NCI-H1417 (cell line): ENCODE results near the gene UNC79.
"Not testable (repeated sequence)": the region's sequence is repeated elsewhere in the genome, so short reads cannot be mapped to it uniquely, and the experiment has no call there.

Experiments used
- DNase-seq, 3 experiments: peaks; one replicate each; lab custom pipeline; 2025; lab: John Stamatoyannopoulos, UW

UNC79 gene

GRCh38 chr14:93430315-93431035 lies at the start of gene UNC79:
Gene UNC79, plus strand, starts transcription at chr14:93430939. Its CDS starts 91 bp downstream, at chr14:93431030.
- DNase-seq, result peak; percentile 88 to 94 (median 90)

GRCh38 chr14:93381644-93382043 lies 49.1 kb upstream of the UNC79 start:
- no peak for DNase-seq

GRCh38 chr14:93384256-93384655 lies 46.5 kb upstream of the UNC79 start:
- DNase-seq, result not testable (repeated sequence)

GRCh38 chr14:93395231-93395630 lies 35.5 kb upstream of the UNC79 start:
- DNase-seq, result no peak

- no peak for DNase-seq
These were observed 34.3 kb upstream of the UNC79 start for GRCh38 chr14:93396456-93396855.

- DNase-seq, result no peak
These were observed 32.2 kb upstream of the UNC79 start for GRCh38 chr14:93398491-93398890.

- no peak for DNase-seq
These were observed 27.8 kb upstream of the UNC79 start for GRCh38 chr14:93402951-93403350.

GRCh38 chr14:93410021-93410420 lies 20.7 kb upstream of the UNC79 start:
- DNase-seq, result no peak

- DNase-seq, result no peak
These were observed 19.8 kb upstream of the UNC79 start for GRCh38 chr14:93410893-93411292.

- not testable (repeated sequence) for DNase-seq
These were observed 5.6 kb upstream of the UNC79 start for GRCh38 chr14:93425136-93425535.

- no peak for DNase-seq
These were observed 4.0 kb upstream of the UNC79 start for GRCh38 chr14:93426750-93427149.

- peak; percentile 89 to 94 (median 93) for DNase-seq
These were observed 414 bp downstream of the UNC79 start for GRCh38 chr14:93431036-93431670.

GRCh38 chr14:93454224-93454623 lies 23.5 kb downstream of the UNC79 start:
- no peak for DNase-seq

GRCh38 chr14:93456356-93456755 lies 25.6 kb downstream of the UNC79 start:
- DNase-seq, result no peak

GRCh38 chr14:93458234-93458633 lies 27.5 kb downstream of the UNC79 start:
- DNase-seq, result no peak

GRCh38 chr14:93462479-93462878 lies 31.7 kb downstream of the UNC79 start:
- DNase-seq, result no peak

GRCh38 chr14:93464271-93464670 lies 33.5 kb downstream of the UNC79 start:
- DNase-seq, result no peak

GRCh38 chr14:93475471-93475870 lies 44.7 kb downstream of the UNC79 start:
- DNase-seq, result no peak

- no peak for DNase-seq
These were observed 45.6 kb downstream of the UNC79 start for GRCh38 chr14:93476305-93476704.

GRCh38 chr14:93479074-93479473 lies 48.3 kb downstream of the UNC79 start:
- DNase-seq, result not testable (repeated sequence)

GRCh38 chr14:93480867-93481266 lies 50.1 kb downstream of the UNC79 start:
- no peak for DNase-seq

GRCh38 chr14:93481758-93482157 lies 51.0 kb downstream of the UNC79 start:
- no peak for DNase-seq

GRCh38 chr14:93490001-93490400 lies 59.3 kb downstream of the UNC79 start:
- no peak for DNase-seq

GRCh38 chr14:93493054-93493453 lies 62.3 kb downstream of the UNC79 start:
- no peak for DNase-seq
